Stimulated activated CD4-positive, alpha-beta T cell treated with anti-CD3 and anti-CD28 coated beads, TNF-alpha, amount 100 ng/mL, for 24 hours (primary cell): ENCODE data around the gene CDC5L.
"Not testable (repeated sequence)": the region's sequence is repeated elsewhere in the genome, so short reads cannot be mapped to it uniquely, and the experiment has no call there.

Source experiments
- DNase-seq, 3 experiments: peaks; one replicate each; pipeline ENCODE4 v3.0.0-alpha.2; 2020; ENCODE audit warnings: low read depth in 3 of 3

The CDC5L gene

DNA sequence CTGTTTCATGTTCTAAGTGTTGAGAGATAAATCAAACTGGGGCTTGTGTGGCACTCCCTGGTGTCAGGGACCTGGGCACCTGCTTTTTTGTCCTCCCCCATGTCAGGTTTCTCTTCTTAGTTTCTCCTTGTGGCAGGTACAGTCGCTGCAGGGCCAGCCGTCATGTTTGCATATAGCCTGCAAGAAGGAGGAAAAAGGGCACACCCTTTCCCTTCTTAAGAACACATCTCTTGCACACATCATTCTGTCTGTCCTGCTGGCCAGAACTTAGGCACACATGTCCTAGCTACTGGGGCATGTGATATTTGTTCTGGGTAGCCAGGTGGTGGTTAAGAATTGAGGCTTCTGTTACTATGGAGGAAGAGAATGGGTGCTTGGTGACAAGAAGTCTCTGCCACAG, 27.9 kb downstream of the CDC5L start:
- no peak for DNase-seq

DNA sequence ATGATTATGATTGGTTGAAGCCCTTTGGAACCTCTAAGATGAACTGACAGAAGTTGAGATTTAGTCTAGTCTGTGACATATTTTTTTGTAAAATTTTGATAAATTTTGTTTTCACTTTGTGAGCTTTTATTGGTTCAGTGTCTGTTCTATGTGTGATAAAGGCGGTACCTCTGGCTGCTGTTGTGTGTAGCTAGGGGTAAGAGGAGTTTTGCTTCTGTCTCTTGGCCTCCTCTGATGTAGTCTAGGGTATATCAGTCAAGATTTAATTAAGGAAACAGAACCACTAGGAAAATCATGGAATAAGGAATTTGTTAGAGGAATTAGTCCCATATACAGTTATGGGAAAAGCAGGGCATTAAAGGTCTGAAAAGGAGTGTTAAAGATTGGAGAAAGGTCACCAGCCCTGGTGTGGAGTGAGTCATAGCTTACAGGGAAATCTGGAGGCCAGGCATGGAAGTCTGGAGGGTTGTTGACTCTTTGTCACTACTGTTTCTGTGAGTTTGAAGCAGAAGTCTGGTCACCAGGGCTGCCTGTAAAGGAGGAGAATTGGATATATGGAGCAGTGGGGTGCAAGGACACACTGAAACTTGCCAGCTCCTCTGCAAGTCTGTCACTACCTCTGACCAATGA, 28.5 kb downstream of the CDC5L start:
- no peak for DNase-seq

DNA sequence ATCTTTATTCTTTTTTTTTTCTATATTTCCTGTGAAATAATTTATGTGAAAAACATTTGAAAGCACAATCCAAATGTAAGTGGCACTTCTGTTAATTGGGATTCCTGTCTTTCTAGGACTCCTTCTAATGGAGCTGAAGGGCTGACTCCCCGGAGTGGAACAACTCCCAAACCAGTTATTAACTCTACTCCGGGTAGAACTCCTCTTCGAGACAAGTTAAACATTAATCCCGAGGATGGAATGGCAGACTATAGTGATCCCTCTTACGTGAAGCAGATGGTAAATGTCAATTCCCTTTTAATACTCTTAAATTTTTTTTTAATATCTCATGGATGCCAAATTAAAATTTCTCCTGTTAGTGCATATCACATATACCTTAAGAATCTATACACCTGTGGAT, 35.0 kb downstream of the CDC5L start:
- DNase-seq = no peak

DNA sequence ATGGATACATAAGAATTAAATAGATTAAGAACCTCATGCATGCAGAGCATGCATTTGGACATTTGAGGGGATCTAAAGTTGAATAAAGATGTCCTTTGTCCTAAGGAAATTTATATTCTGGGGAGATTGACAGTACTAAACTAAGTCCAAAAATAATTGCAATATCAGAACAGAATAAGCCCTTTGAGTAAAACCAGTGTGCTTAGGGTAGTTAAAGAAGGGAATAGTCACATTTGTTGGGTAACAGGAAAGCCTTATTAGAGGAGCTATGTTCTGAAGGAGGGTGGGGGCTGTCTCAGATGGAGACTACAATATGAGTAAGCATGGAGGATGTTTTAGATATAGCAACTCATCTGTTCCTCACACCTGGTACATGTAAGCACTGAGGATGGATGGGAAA, 35.8 kb downstream of the CDC5L start:
- DNase-seq = no peak

DNA sequence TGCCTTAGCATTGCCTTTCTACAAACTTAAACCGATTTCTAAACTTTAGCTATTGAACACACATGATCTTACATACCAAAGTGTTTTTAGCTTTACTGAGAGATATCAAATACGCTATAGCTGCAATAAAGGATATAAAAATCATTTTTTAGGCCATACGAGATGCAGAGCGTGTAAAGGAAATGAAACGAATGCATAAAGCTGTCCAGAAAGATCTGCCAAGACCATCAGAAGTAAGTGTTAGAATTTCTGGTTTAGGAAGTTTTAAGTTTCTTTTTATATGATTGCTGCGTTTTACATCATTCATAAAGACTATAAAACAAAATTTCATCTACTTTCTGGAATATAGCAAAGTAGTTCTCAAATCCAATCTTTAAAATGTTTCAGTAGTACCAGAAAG, 38.4 kb downstream of the CDC5L start:
- DNase-seq = no peak

DNA sequence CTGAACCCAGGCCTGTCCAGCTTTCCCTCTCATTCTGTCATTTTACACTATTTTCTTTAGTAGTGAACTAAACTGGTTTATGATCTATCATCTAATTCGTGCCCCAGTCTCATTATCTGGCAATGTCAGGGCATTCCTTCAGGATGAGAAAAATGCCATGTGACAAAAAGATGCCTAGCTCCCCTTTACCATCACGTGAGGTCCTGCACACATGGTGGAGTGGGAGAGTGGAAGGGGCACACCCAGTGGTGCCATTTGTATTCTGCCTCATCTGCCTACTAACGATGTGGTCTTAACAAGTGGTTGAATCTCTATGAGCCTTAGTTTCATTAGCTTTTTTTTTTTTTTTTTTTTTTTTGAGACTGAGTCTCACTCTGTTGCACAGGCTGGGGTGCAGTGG, 41.2 kb downstream of the CDC5L start:
- no peak for DNase-seq

DNA sequence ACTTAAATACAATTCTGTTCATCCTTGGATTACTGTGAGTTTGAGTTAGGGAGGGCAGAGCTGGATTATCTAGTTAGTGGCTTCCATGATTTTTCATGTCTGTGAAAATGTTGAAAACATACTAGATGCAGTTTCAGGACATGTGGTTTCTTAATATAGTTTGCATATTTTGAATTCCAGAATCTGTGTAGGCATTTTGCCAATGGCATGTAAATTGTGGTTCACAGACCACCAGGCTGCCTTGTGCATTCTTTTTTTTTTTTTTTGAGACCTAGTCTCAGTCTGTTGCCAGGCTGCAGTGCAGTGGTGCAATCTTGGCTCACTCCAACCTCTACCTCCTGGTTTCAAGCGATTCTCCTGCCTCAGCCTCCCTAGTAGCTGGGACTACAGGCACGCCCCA, 42.8 kb downstream of the CDC5L start:
- DNase-seq = no peak

DNA sequence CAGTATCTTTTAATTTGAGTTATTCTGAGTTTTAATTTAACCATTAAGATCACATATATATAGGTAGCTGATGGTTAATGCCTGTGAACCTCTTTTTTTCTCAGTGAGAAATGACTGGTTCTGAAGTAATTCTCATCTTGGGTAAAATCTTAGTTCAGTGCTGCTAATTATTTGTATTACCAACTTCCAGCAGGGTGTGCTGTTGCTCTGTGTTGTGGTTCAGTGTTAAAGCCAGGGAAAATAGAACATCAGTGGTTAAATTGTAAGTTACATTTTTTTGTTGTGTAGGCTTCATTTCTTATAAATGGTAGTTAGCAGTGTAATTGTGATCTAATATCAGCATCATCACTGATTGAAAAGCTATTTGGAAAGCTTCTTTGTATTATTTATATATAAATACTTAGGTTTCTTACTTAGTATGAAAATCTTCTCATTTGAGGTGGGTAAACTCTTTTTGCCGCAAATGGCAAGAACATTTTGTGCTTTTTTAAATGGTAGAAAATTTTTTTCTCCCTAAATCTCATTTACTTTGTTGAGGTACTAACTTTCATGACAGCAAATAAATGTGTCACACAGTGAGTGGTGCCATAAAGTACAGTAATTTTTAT, 43.7 kb downstream of the CDC5L start:
- DNase-seq = peak in 1 of 3 experiments; percentile 11

DNA sequence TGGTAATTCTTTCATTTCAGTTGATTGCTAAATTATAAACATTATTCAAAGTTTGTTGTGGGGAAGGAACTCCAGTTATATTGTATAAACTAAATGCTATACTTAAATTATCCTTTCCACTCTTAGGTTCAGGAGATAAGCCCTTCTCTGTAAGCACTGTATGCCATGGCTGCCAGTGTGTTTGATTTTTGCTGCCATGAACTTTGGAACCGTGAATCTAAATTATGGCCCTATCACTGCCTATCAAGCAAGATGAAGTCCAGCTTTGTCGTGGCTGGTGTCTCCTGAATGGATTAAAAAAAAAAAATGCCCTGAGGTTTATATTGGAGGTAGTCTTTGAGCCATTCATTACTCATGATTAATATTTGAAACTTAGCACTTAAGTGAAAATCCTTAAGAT, 44.7 kb downstream of the CDC5L start:
- no peak for DNase-seq

DNA sequence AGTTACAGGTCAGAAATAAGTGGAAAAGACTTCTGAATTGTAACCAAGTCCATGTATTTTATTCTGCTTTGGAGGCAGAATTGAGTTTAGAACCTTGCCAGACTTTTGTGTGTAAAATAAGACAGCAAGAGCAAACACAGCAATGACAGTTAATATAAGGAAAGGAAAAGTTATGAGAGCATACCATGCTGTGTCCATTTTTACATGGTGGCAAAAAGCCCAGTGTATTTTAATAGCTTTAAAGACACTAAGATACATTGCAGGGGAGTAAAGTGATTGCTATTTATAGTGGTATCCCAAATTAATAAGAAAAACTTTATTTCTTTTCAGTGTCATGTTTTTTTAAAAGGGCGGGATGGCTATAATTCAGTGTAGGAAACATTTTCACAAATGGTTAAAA, 45.2 kb downstream of the CDC5L start:
- DNase-seq = no peak

DNA sequence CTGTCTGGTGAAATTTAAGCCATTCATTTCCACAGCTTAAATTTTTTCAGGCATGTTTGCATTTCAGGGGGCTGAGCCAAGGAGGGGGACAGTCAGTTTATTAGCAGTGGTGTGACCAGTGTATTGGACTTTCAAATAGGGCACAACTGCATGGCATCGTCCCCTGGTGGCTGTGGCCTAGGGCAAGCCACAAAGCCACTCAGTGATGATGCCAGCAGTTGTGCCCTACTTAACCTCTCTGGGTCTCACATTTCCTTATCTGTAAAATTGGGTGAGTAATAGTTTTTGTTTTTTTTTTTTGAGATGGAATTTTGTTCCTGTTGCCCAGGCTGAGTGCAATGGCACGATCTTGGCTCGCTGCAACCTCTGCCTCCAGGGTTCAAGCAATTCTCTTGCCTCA, 48.0 kb downstream of the CDC5L start:
- DNase-seq = no peak

DNA sequence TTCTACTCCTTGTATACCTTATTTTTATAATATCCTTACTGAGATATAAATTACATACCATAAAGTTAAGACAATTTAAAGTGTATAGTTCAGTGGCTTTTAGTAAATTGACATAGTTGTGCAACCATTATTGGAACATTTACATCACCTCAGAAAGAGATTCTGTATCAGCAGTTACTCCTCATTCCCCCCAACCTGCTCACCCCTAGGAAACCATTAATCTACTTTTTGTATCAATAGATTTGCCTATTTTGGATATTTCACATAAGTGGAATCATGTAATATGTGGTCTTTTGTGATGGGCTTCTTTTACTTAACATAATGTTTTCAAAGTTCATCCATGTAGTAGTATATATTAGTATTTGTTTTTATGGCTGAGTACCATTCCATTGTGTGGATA, 51.3 kb downstream of the CDC5L start:
- DNase-seq = no peak

DNA sequence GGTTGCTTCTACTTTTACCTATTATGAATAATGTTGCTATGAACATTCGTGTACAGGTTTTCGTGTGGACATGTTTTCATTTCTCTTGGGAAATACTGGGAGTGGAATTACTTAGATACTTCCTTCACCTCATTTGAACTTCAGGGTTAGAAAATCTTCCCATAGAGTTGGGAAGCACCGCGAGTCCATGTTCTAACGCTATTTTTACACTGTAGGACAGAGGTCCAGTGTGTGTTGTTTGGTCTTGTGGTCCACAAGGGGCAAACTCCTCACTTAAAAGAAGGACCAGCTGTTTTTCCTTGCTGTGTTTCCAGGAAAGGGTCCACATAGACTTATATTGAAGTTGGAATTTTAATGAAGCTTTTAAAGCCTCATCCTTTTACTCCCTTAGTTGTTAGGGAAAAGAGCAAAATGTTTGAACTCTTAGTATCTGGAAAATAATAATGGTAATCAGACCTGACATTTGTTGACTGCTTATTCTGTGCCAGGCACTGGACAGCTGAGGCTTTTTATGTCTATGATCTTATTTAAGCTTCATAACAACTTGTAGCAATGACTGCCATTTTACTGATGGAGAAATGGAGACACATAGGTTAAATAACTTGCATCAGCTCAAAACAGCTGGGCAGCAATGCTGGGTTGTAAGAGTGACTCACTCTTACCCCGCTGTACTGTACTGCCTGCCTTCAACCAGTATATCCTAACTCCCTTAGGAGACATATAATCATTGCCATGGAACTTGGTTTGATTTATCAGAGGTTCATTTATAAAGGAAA, 52.0 kb downstream of the CDC5L start:
- DNase-seq = no peak

DNA sequence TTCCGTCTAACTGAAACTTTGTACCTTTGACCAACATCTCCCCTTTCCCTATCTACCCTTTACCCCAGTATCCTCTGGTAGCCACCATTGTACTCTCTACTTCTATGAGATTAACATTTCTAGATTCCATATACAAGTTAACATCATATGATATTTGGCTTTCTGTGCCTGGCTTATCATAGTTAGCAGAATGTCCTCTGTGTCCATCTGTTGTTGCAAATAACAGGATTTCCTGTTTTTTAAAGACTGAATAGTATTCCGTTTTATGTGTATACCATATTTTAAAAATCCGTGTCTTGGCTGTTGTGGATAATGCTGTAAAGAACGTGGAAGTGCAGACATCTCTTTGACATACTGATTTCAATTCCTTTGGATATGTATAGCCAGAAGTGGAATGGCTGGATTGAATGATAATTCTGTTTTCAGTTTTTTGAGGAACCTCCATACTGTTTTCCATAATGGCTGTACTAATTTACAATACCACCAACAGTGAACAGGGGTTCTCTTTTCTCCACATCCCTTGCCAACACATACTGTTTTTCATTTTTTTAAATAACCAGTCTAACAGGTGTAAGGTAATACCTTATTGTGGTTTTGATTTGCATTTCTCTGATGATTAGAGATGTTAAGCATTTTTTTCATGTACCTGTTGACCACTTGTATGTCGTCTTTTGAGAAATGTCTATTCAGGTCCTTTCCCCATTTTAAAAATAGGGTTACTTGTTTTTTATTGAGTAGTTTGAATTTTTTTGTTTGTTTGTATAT, 53.8 kb downstream of the CDC5L start:
- no peak for DNase-seq

DNA sequence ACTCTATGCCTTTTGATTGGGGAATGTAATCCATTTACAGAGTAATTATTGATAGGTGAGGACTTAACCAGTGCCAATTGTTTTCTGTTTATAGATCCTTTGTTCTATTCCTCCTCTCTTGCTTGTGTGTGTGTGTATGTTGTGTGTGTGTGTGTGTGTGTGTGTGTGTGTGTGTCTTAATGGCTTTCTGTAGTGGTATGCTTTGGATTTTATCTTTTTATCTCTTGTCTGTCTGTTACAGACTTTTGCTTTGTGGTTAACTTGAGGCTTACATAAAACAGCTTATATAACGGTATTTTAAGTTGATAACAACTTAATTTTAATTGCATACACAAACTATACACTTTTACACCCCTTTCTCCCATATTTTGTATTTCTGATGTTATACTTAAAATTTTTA, 54.7 kb downstream of the CDC5L start:
- no peak for DNase-seq

DNA sequence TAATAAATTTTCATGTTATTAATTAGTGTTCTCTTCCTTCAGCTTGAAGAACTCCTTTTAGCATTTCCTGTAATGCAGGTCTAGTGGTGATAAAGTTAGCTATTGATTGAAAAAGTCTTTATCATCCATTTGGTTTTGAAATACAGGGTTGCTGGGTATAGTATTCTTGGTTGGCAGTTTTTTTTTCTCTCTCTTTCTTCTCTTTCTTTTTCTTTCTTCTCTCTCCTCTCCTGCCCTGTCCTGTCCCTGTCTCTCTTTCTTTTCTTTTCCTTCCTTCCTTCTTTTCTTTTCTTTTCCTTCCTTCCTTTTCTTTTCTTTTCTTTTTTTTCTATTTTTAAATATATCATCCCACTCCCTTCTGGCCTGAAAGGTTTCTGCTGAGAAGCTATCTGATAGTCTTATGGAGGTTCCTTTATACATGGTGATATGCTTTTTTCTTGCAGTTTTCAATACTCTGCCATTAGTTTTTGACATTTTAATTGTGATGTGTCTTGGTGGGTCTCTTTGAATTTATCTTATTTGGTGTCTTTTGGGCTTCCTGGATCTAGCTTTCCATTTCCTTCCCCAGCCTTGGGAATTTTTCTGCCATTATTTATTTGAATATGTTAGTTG, 55.4 kb downstream of the CDC5L start:
- DNase-seq = no peak

DNA sequence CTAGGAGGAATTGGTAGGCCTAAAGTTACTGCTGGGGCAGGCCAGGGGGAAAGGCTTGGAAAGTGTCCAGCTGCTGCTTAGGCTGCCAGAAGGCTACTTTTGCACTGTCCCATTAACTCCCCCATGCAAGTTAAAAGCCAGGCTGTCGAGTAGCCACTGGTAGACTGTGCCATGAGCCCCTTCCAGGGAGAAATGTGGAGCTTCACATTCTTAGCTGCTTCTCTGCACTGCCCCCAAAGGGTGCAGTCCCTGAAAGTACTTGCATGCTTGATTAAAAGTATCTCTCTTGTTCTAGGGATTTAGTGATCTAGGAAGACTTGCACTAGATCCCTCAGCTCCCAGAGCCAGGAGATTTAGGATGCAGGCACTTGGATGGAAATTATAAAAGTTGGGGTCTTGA, 57.3 kb downstream of the CDC5L start:
- DNase-seq = no peak

DNA sequence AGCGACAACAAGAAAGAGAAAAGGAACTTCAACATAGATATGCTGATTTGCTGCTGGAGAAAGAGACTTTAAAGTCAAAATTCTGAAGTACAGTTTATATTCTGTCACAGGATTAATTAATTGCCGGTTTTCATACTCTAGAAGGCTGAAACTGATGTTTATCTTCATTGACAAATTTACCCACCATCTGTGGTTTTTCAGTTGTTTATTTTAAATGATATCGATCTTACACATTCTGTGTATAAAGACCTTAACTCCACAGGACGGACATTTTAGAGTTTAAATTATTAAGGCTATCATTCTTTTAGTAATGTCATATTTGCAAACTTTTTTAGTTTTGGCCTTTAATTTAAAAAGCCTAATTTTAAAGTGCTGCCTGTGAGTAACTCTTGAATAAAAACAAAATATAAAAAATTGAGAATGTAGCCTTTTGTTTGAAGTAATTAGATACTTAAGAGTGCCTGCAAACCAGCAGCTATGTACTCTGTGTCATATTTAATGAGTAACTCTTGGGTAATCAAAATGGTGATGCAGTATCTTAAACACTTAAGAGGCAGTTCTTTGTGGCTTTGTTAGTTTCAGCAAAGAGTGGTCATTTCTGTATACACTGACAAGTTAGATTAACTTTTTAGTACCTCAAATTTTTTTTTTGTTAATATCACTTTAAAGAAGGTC, 59.3 kb downstream of the CDC5L start:
- DNase-seq = no peak

DNA sequence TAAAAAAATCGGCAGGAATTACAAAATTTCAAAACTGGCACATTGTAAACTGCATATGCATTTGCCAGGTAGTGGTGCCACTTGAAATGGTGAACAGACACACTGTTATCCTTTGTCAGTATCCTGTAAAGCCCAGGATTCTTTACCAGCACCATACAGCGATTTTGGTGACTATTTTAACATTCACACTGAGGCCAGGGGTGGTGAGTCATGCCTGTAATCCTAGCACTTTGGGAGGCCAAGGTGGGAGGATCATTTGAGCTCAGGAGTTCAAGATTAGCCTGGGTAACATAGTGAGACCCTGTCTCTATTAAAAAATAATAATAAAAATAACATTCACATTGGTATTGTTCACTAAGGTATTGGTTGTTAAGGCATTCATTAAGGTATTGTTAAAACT, 61.7 kb downstream of the CDC5L start:
- not testable (repeated sequence) for DNase-seq

DNA sequence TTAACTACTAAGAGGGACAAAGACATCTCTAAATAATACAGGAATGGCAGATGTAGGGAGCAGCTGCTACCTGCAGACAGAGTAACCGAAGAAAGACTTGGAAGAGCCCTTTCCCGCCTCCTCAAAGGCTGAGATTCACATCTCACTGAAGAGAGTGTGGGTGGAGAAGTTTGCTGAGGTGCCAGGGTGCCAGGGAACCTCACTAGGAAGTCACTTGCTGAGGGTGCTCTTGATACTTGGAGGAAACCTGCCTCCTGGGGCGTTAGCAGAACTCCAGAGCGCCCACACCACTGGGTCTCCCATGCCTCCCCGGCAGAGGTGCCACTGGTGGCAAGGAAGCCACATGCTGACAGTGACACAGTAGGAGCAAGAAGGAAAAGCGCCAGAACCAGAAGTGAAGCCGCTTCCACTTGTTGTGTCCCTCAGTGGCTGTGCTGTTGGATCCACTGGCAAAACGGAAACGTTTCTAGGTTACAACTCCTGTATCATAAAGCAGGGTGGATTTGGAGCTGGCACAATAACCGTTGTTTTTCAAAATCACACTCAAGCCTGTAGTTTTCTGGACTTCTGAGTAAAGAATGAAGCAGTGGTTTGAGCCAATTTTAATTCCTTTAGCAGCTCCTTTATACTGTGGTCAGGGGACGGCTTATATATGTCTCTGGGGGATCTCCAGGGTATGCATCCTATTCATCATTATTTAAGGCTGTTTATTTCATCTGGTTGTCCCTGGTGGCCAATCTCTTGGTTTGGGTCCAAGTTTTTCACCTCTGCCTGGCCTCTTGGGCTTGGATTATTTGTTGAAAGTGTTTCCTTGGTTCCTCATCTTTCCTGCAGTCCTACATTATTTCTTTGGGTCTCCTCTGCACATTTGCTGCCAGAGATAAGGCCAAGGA, 64.5 kb downstream of the CDC5L start:
- DNase-seq = no peak

DNA sequence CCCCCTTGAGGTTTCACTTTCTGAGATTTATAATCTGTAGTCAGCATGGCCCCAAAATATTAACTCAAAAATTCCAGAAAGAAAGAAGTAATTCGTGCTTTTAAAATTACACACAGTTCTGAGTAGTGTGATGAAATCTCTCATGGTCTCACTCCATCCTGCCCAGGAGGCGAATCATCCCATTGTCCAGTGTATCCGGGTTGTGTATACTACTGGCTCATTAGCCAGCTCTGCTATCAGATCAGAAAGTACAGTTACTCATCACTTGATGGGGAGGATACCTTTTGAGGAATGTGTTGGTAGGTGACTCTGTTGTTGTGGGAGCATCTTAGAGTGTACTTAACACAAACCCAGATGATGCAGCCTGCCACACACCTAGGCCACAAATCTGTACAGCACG, 65.2 kb downstream of the CDC5L start:
- DNase-seq = no peak
